SKM-1 (cell line): ENCODE data around the gene BAIAP2.

Experiments used
- DNase-seq: peaks from one replicate; lab custom pipeline; 2025; ENCODE audit not compliant: unreplicated experiment; lab: John Stamatoyannopoulos, UW

The BAIAP2 gene

DNA sequence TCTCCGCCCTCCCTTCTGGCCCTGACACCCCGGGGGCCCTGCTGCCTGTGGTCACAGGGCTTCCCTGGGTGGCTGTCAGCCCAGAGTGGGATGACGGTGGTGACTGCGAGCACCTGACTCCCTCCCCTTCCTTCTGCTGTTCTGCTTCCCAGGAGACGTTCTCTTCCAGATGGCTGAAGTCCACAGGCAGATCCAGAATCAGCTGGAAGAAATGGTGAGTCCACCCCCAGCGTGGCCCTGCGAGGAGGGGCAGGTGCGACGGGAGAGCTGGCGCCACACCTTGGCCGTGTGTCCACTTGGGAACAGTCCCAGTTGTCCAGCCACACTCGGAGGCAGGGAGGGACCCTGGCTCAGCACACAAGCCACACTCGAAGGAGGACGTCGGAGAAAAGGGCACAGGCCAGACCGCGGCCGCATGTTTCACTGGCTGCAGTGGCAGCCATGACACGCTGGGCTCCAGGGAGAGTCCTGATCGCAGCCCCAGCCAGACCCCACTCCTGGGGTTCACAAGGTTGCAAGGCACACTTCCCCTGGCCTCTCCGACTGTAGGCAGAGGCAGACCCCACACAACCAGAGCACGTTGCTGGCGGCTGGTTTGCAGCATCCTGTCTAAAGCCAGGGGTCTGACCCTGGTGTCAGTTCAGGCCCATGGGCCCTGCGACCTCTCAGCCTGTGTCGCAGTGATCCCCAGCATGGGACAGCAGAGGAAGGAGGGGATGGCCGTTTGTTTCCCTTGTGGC, 49.9 kb downstream of the BAIAP2 start:
- no peak for DNase-seq

DNA sequence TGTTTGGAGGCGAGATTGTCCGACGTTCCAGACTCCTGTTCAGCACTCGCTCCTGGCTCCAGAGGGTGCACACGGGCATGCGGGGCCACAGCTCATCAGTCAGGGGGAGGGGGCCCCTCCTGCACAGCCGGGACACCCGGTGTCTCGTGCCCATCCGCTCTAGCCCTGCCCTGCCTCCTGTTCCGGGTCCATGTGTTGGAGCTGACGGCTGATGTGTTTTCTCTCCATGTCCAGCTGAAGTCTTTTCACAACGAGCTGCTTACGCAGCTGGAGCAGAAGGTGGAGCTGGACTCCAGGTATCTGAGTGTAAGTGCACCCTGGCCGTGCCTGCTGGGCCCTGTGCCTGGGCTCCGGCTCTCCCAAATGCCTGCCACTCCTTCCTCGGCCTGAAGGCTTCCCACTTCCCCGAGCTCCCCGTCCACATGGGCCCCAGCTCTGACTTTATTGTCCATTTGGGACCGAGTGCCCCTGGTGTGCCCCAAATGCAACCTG, 50.5 kb downstream of the BAIAP2 start:
- no peak for DNase-seq

DNA sequence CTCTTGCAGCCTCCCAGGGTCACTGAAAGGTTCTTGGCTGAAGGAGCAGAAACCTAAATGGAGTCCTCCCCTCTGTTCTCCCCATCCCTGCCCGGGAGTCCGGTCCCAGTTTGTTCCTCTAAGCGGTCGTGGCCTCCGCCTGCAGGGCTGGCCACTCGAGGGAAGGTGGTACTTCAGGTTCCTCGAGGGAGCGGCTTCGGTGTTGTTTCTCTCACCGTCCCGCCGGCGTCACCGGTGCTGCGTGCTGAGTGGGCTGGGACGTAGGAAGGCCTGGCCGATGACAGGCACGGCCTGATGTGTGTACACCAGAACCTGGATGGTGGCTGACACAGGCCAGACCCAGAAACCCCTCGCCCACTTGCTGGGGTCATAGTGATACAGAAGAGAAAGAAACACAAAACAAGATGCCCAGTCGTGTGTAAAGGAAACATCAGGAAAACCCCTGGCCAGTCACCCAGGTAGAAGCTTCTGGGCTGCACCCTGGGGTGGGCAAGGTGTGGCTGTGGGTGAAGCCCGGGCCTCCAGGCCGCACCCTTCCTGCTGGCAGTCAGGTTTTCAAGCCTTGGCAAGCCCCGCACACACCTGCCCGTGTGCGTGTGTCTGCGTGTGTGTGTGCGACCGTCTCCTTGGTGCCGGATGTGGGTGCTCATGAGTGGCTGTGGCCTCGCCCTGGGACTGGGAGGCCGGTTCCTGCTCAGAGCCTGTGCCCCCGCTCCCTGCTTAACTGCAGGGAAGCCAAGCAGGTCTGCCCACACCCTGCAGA, 52.0 kb downstream of the BAIAP2 start:
- DNase-seq = no peak

DNA sequence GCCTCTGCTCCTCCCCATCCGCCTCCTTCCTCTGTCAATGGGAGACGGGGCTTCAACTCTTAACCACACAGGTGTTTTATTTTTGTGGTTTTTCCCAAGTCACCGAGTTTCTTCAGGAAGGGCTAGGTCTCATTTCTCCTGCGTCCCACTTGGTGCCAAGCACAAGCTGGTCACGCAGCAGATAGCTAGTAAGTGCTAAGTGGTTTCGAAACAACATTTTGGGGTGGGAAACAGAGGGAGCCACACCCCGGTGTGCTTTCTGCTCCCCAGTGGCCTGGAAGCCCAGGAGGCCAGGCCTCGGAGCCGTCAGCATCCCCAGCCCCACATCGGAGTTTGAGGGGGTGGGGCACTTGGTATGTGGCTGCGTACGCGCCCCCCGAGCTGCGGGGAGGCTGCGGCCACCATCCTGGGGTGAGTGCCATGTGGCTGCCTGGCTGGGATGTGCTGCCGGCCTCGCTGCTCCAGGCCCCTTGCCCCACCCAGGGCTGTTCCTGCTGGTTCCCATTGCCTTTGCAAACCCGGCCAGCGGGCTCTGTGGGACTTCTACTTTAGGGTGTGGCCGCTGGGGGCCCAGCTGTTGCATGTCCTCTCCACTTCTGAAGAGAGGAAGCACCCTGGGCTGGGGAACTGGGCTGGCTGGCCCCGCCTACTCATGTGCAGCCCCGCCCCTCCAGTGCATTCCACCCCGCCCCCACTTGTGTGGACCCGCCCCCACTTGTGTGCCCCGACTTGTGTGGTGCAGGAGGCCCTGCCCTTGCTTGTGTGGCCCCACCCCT, 55.6 kb downstream of the BAIAP2 start:
- peak; percentile 57 for DNase-seq

DNA sequence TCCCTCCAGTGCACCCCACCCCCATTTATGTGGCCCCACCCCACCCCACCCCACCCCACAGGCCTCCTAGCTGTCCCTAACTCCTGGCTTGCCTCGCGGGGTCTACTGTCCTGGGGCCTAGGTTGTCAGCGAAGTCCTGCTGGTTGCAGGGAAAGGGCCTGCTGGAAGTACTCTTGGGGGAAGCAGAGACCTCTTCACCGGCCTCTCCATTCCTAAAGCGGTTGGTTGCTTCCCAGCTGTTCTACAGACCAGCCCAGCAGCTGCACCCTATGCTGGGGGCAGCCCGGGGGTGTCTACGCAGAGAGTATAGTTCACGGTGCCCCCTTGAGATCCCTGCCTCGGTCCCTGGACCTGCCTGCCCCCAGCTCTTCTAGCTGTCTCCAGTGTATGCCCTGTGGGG, 56.2 kb downstream of the BAIAP2 start:
- no peak for DNase-seq

DNA sequence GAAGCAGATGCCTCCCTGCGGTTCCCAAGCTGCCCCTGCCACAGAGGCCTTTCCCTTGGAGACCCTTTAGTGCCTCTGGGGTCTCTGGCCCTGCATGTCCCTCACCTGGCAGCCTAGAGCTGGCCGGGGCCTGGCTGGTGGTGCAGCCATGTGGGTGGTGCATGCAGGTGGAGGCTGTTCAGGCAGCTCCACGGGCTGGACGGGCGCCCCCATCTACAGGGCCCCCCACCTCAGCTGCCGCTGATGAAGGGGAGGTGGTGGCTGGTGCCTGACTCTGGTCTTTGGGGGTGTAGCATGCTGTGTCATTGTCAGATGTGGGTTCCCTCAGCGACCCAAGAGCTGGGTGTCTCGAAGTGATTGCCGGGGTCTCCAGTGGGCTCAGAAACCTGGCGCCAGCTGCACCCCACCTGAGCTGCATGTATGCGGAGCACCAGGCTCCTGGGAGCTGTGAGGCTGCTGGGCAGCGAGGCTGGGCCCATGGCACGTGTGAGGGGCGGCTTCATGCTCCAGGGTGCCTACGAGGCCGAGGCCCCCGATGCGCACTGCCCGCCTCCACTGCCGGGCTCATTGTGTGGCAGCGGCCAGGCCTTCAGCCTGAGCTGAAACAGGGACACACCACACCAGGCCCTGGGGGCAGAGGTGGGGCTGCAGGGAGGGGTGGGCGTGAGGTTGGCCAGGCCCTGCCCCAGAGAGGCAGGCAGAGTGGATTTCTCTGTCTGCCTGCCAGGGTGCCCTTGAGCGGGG, 57.0 kb downstream of the BAIAP2 start:
- DNase-seq = no peak

DNA sequence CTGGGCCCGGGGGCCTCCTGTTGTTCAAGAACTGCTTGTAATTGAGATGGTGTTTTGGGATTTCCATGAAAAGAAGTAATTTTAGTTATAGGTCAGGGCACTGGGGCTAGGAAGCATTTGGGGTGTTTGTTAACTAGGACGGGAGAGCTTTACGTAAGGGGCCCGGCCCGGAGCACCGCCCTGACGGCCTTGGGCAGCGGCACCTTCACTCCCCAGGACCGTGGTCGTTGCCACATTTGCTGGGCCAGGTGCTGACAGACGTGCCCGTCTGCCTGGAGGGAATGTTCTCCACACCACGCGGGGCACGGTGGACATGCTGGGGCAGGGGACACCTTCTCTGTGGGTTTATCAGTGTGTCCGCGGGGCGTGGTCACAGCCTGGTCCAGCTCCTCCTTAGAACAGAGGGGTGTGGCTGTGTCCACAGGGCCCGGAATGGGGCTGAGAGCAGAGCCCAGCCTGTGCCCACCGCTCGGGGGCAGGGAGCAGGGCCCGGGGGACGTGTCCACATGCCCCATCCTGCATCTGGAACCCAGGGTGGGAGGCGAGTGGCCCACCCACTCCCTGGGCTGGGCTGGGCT, 57.7 kb downstream of the BAIAP2 start:
- no peak for DNase-seq

DNA sequence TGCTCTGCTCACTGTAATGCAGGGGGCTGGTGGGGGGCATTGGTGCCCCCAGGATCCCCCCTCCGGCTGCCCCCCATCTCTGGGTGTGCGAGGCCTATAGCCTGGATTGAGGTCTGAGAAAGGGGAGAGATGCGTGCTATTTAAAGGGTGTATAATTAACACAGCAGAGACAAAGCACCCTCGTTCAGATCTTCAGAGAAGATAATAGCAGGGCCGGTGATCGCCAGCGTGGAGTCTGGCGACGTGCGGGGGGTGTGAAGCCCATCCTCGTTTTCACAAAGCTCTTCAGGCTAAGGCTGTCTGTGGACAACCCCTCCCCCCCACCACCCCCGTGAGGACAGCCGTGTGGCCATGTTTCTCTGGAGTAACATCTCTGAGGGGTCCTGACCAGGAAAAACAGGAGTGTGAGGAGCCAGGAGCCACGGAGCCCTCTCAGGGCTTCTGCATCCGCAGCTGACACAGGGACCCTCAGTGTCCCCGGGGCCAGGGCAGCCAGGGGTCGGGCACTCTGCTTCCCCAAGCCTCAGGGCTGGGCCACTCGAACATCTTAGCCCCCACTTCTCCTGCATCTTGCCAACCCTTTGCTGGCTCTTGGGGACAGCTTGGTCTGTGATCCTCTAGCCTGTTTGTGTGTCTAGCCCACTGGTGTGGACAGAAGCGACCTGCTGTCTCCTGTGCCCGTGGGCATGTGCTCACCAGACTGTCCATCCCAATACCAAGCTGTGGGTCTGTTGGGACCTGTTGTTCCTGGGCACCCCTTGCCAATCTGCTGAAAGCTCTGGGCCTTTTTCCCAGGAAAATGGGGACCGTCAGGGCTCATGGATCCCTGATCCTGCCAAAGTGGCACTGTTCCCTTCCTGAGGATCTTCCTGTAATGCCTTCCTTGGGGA, 58.9 kb downstream of the BAIAP2 start:
- DNase-seq = no peak

DNA sequence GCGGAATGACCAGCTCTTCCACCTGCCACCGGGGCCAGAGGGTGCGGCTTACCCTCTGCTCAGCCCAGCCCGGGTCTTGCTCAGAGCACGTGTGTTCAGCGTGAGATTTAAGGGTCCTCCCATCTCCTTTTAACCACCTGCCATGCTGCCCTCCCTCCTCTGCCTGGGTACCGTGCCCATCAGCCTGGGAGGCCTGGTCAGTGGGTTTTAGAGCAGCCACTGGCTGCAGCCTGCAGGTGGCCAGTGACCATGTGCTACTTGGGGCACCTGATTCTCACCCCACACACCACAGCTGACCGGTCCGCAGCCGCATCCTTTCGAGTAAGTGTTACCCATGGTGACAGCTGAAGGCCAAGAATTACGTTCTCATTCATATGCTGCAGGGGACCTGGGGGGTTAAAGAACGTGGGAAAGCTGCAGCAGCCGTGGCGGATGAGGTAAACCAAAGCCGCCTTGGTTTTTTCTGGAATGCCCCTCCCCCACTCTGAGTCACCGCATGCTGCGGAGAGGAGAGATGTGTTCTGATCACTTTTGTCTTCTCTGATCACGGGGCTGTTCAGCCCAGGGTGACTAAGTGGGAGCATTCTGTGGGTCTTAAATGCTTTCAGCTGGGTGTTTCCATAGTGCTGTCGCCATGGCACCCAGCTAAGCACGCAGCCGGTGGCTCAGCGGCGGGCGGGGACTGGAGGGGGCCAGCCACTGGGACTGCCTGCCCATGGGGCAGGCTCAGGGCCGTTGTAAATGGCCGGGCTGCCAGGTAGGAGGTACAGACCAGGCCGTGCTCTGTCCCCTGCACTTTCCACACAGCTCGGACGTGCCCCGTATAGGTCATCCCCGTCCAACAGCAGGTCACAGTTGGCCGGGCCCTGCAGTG, 59.8 kb downstream of the BAIAP2 start:
- DNase-seq = no peak

DNA sequence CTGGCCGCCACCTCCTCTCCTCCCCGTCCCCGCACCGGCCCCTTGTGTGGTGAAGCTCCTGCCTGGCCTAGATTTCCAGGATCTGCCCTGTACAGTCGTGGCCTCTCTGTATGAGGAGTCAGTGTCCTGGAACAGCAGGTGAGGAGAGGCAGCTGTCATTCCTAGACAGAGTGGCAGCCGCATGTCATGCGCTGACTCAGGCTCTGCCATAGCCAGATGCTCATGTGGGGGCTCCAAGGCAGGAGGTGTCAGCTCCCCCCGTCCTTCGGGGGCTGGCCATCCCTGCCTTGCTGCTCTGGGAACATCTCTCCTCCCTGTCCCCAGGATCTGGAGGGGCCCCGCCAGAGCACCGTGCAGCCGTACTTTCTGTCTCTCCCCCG, 60.4 kb downstream of the BAIAP2 start:
- DNase-seq = no peak

DNA sequence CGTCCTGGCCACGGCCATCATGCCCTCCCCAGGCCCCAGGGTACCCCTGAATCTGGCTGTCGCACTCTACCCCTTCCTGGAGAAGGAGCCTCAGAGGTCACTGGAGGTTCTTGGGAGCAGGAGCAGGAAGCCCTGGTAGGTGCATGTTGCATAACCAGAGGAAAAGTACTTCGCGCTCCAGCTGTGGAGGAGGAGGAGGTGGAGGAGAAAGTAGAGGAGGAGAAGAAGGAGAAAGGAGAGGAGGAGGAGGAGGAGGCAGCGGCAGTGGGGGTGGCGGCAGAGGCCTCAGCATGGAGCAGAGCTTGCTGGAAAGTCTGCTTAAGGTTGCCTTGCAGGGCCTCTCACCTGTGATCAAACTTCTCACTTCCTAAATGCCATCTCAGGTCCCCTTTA, 61.8 kb downstream of the BAIAP2 start:
- no peak for DNase-seq

DNA sequence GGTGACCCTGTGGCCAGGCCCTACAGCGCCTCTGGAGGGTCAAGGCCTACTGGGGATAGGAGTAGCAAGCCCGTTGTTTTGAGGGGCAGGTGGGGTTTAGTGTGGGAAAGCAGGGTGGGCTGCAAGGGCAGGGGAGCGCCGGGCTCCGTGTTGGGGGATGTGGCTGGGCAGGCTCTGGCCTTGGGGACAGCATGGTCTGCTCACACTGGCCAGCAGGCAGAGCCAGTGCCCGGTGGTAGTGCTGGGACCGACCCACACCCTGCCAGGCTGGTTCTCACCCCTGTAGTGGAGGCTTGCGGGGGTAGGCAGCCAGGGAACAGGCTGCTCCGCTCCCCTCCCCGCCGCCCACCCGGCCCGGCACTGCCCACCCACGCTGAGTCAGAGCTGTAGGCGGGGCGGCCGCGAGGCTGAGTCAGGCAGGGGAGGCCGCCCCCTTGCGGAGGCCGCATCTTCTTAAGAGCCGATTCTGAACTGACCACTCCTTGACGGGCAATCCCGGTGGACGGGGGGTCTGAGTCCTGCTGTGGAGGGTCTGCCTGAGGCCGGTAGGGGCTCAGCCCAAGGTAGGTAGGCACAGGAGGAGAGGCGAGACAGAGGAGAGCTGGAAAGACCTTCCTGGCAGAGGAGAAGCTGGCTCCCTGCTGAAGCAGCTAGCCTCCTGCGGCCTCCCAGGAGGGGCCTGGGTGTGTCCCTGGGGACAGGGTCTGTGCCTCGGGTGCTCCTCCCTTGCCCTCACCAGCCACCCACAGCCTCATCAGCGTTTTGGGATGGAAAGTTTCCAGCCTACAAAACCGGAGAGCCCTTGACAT, 62.4 kb downstream of the BAIAP2 start:
- no peak for DNase-seq

DNA sequence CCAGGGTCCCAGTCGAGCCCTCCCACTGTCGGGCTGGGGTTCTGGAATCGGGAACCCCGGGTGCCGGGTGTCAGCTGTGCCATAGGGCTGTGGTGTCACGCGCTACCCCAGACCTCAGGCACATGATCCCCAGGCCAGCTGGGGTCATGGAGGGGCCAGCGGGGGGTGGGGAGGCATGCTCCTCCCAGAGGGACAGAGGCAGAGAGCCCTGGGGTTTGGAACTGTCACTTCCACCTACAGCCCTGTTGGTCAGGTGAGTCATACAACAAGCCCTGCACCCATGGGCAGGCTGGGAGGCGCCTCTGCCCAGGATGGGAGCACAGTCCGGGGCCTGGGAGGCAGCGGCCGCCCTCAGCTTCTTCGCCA, 63.0 kb downstream of the BAIAP2 start:
- DNase-seq = peak; percentile 31

DNA sequence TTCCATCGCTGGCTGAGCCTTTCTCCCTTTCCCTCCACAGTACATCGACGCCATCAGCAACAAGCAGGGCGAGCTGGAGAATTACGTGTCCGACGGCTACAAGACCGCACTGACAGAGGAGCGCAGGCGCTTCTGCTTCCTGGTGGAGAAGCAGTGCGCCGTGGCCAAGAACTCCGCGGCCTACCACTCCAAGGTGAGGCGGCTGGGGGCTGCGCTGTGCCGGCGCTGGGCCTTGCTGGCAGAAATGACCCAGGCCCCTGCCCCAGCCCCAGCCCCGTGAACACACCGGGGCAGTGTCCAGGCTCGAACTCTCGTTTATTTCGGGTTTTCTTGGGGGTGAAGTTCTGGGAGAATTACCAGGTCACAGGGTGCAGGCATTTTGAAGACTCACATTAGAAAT, 64.9 kb downstream of the BAIAP2 start:
- DNase-seq = no peak

DNA sequence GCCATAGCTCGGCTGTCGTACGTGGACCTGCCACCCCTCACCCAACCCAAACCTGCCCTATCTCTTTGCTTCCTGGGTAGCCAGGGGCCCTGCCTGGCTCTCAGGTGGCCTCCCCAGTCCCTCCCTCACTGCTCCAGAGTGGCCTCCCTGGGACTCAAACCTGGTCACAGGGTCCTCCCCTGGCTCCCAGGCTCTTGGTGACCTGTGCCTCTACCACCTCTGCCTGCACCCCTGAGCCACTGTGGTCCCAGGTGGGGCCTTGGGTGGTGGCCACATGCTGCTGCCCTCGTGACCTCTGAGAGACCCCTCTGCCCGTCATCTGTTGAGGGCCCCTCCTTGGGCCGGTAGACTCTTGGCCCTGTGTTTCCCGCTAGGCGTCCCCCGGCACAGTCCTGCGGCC, 65.7 kb downstream of the BAIAP2 start:
- DNase-seq = no peak

DNA sequence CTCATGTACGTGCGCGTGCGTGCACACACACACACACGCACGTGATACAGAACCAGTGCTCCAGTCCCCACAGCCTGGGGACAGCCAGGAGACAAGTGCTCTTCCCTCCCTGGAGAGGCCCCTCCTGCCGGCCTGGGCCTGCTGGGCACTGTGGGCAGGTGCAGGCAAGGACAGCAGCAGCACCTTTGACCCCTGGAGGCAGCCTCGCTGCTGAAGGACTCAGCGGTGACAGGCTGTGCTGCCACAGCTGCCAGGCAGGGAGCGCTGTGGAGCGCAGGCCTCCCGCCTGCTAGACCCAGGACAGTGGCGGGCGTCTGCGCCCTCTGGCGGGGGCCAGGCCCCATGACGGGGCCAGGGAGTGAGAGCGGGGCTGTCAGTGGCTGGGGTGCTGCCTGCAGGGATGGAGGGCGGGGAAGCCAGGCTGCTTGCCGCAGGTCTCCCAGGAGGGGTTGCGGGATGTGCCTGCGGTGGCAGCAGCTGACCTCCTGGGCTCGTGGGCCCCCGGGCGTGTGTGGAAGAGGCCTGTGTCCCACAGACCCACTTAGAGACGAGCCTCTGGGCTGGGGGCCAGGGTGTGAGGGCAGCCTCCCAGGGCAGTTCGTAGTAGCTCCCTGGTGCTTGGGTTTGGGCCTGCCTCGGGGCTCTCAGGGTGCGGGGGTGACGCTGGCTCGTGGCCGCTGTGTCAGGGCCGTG, 66.8 kb downstream of the BAIAP2 start:
- DNase-seq = peak; percentile 56

DNA sequence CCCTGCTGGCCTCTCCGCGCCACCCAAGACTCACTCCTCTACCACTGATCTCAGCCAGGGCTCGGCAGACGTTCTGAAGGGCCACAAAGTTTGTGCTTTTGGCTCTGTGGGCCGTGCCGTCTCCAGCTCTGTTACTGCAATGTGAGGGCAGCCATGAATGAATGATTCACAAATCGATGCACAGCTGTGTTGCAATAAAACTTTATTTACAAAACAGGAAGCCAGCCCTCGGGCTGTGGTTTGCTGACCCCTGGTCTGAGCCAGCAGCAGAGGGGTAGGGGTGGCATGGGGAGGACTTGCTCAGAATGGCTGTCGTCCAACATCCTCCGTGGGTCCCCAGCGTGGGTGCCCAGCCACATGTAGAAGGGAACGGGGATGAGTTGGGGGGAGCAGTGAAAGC, 67.4 kb downstream of the BAIAP2 start:
- DNase-seq = no peak
